Neural progenitor cell (in vitro differentiated cells): ENCODE measurements around the gene C22orf42. TPM values are rescaled to one million over a fixed set of nuclear protein-coding genes. Genes with fewer than 3 reads are reported as not detected.
"Not testable (repeated sequence)": the region's sequence is repeated elsewhere in the genome, so short reads cannot be mapped to it uniquely, and the experiment has no call there.

ENCODE experiments used
- DNase-seq: peaks from one replicate; pipeline ENCODE4 v3.0.0-alpha.2; 2016; ENCODE audit warnings: low spot score
- H2AFZ ChIP-seq: fragments of 200-600 bp; sonication (generic); replicated peaks from 2 replicates; pipeline ENCODE4 v1.6.1; 2016; ENCODE audit warnings: antibody characterized with exemption
- H3F3A ChIP-seq: fragments of 200-600 bp; sonication (generic); 2 replicates; pipeline ENCODE4 v1.6.1; 2016; ENCODE audit warnings: antibody characterized with exemption, low read depth
- H3K27ac ChIP-seq: fragments of 200-600 bp; sonication (generic); 2 replicates; pipeline ENCODE4 v1.5.1; 2016; ENCODE audit warnings: mild to moderate bottlenecking
- H3K27me3 ChIP-seq: fragments of 200-600 bp; sonication (generic); 2 replicates; pipeline ENCODE4 v1.6.1; 2016; ENCODE audit warnings: mild to moderate bottlenecking, moderate library complexity
- H3K36me3 ChIP-seq: fragments of 200-600 bp; sonication (generic); 2 replicates; pipeline ENCODE4 v1.5.1; 2016
- H3K4me1 ChIP-seq: fragments of 200-600 bp; sonication (generic); 2 replicates; pipeline ENCODE4 v1.6.1; 2016; ENCODE audit warnings: mixed run types
- H3K4me2 ChIP-seq: fragments of 200-600 bp; sonication (generic); 2 replicates; pipeline ENCODE4 v1.6.1; 2016
- H3K4me3 ChIP-seq: fragments of 200-600 bp; sonication (generic); 2 replicates; pipeline ENCODE4 v1.5.1; 2016
- H3K79me2 ChIP-seq: fragments of 200-600 bp; sonication (generic); 2 replicates; pipeline ENCODE4 v1.6.1; 2016; ENCODE audit warnings: low read depth
- H3K9ac ChIP-seq: fragments of 200-600 bp; sonication (generic); 2 replicates; pipeline ENCODE4 v1.6.1; 2016
- H3K9me3 ChIP-seq: fragments of 200-600 bp; sonication (generic); 2 replicates; pipeline ENCODE4 v1.5.1; 2016; ENCODE audit warnings: low read depth
- H4K20me1 ChIP-seq: fragments of 200-600 bp; sonication (generic); 2 replicates; pipeline ENCODE4 v1.6.1; 2016; ENCODE audit warnings: low read depth
- H3K27ac Mint-ChIP-seq: 3 replicates; pipeline ENCODE4 v1.8.0; 2021; ENCODE audit warnings: mixed read lengths
- H3K27me3 Mint-ChIP-seq: 2 replicates; pipeline ENCODE4 v1.8.0; 2022; ENCODE audit warnings: low read depth, mild to moderate bottlenecking, inconsistent platforms, moderate library complexity, mixed read lengths; ENCODE audit not compliant: insufficient read depth
- H3K36me3 Mint-ChIP-seq: 3 replicates; pipeline ENCODE4 v1.8.0; 2021; ENCODE audit warnings: mixed read lengths
- H3K4me1 Mint-ChIP-seq: 3 replicates; pipeline ENCODE4 v1.8.0; 2021; ENCODE audit warnings: mixed read lengths
- H3K4me3 Mint-ChIP-seq: 3 replicates; pipeline ENCODE4 v1.8.0; 2021; ENCODE audit warnings: mild to moderate bottlenecking, moderate library complexity, mixed read lengths
- H3K9me3 Mint-ChIP-seq: 3 replicates; pipeline ENCODE4 v1.8.0; 2020; ENCODE audit warnings: mixed read lengths
- CTCF ChIP-seq: fragments of 200-600 bp; sonication (generic); IDR thresholded peaks from 2 replicates; pipeline ENCODE4 v1.5.1; 2017; ENCODE audit warnings: antibody characterized with exemption, mild to moderate bottlenecking
- EZH2 ChIP-seq: fragments of 200-600 bp; sonication (generic); IDR thresholded peaks from 2 replicates; pipeline ENCODE4 v1.6.1; 2017; ENCODE audit warnings: antibody characterized with exemption, mild to moderate bottlenecking, moderate library complexity
- EZH2phosphoT487 ChIP-seq: fragments of 200-600 bp; sonication (generic); IDR thresholded peaks from 2 replicates; pipeline ENCODE4 v1.6.1; 2017; ENCODE audit warnings: antibody characterized with exemption
- total RNA-seq: library from RNA; depleted of rRNA; stranded (reverse); fragments of >200 nt; gene quantifications from 2 replicates; pipeline ENCODE4 v1.2.3, GENCODE V29; 2015; ENCODE audit warnings: low replicate concordance

The C22orf42 gene
- total RNA-seq, 1 donor from 2014 or later, result not detected

- H3K27ac ChIP-seq, H3K4me1 ChIP-seq, H3K79me2 ChIP-seq, DNase-seq, H3K36me3 Mint-ChIP-seq, H3F3A ChIP-seq, H3K27ac Mint-ChIP-seq, H3K36me3 ChIP-seq, H3K27me3 ChIP-seq, H3K4me1 Mint-ChIP-seq, H3K9me3 ChIP-seq, H3K4me2 ChIP-seq, H3K9me3 Mint-ChIP-seq, H3K4me3 Mint-ChIP-seq, H3K9ac ChIP-seq, H3K4me3 ChIP-seq, H3K27me3 Mint-ChIP-seq, H2AFZ ChIP-seq, H4K20me1 ChIP-seq: not testable (repeated sequence)
These were observed 8.5 kb downstream of the C22orf42 start for GRCh38 chr22:32150647-32151046.

- not testable (repeated sequence) for H3K27me3 ChIP-seq, H3K36me3 ChIP-seq, H3K4me1 ChIP-seq, H3K79me2 ChIP-seq, H3K4me3 ChIP-seq, H3K4me2 ChIP-seq, H3K36me3 Mint-ChIP-seq, H3K27ac ChIP-seq, H3K9me3 ChIP-seq, H3K9ac ChIP-seq, H3F3A ChIP-seq, H3K4me1 Mint-ChIP-seq, H3K4me3 Mint-ChIP-seq, H3K27me3 Mint-ChIP-seq, DNase-seq, H3K9me3 Mint-ChIP-seq, H2AFZ ChIP-seq, H4K20me1 ChIP-seq, H3K27ac Mint-ChIP-seq
These were observed 10.7 kb downstream of the C22orf42 start for GRCh38 chr22:32148372-32148771.

- not testable (repeated sequence) for H4K20me1 ChIP-seq, H3K9me3 Mint-ChIP-seq, H3K27ac ChIP-seq, H3K4me1 Mint-ChIP-seq, H3K27me3 ChIP-seq, H3K9me3 ChIP-seq, DNase-seq, H3K27ac Mint-ChIP-seq, H2AFZ ChIP-seq, H3K79me2 ChIP-seq, H3K4me3 ChIP-seq, H3K9ac ChIP-seq, H3K36me3 ChIP-seq, H3K4me3 Mint-ChIP-seq, H3K4me2 ChIP-seq, H3K27me3 Mint-ChIP-seq, H3K36me3 Mint-ChIP-seq, H3K4me1 ChIP-seq, H3F3A ChIP-seq
These were observed 12.0 kb downstream of the C22orf42 start for GRCh38 chr22:32147128-32147527.

GRCh38 chr22:32144496-32145274, 14.4 kb downstream of the C22orf42 start:
- no peaks in the 10 kb centered on the region for H4K20me1 ChIP-seq
- H3K27me3 ChIP-seq, result no peaks in the 10 kb centered on the region
- no peak overlapping the region for H2AFZ ChIP-seq
- H3F3A ChIP-seq, result peaks cover 10% of the 10 kb centered on the region
- TF ChIP-seq EZH2, result no peak
- TF ChIP-seq CTCF, result no peak
- TF ChIP-seq EZH2phosphoT487, result no peak
- no peak overlapping the region for H3K4me2 ChIP-seq
- no peak for DNase-seq
- H3K27ac ChIP-seq, result no peak overlapping the region
- H3K9me3 ChIP-seq, result no peaks in the 10 kb centered on the region
- Mint-ChIP-seq H3K27ac (no peak overlapping the region), H3K36me3 (no peaks in the 10 kb centered on the region), H3K27me3 (peaks cover 4% of the 10 kb centered on the region), H3K4me3 (no peak overlapping the region), H3K9me3 (peaks cover 5% of the 10 kb centered on the region), H3K4me1 (peaks cover 2% of the 10 kb centered on the region)
- no peak overlapping the region for H3K4me3 ChIP-seq
- no peaks in the 10 kb centered on the region for H3K36me3 ChIP-seq
- H3K9ac ChIP-seq, result no peak overlapping the region
- H3K4me1 ChIP-seq, result no peaks in the 10 kb centered on the region
- no peaks in the 10 kb centered on the region for H3K79me2 ChIP-seq

GRCh38 chr22:32142600-32142999, 16.5 kb downstream of the C22orf42 start:
- peaks cover 2% of the 10 kb centered on the region for H3K4me1 Mint-ChIP-seq
- no peaks in the 10 kb centered on the region for H3K36me3 ChIP-seq
- no peak overlapping the region for H2AFZ ChIP-seq
- no peak overlapping the region for H3K4me3 Mint-ChIP-seq
- H3K36me3 Mint-ChIP-seq, result no peaks in the 10 kb centered on the region
- no peak for TF ChIP-seq CTCF
- no peak for TF ChIP-seq EZH2
- no peak for TF ChIP-seq EZH2phosphoT487
- H3K9me3 Mint-ChIP-seq, result peaks cover 4% of the 10 kb centered on the region
- no peaks in the 10 kb centered on the region for H4K20me1 ChIP-seq
- H3K4me2 ChIP-seq, result no peak overlapping the region
- no peak overlapping the region for H3K4me3 ChIP-seq
- H3K27me3 Mint-ChIP-seq, result peaks cover 6% of the 10 kb centered on the region
- no peak overlapping the region for H3K9ac ChIP-seq
- H3K79me2 ChIP-seq, result no peaks in the 10 kb centered on the region
- no peak overlapping the region for H3K27ac ChIP-seq
- H3K27ac Mint-ChIP-seq, result no peak overlapping the region
- H3K9me3 ChIP-seq, result no peaks in the 10 kb centered on the region
- no peak for DNase-seq
- H3K4me1 ChIP-seq, result no peaks in the 10 kb centered on the region
- no peaks in the 10 kb centered on the region for H3K27me3 ChIP-seq
- H3F3A ChIP-seq, result peaks cover 10% of the 10 kb centered on the region
